ENCODE results near the gene FAM174C.

FAM174C gene

DNA sequence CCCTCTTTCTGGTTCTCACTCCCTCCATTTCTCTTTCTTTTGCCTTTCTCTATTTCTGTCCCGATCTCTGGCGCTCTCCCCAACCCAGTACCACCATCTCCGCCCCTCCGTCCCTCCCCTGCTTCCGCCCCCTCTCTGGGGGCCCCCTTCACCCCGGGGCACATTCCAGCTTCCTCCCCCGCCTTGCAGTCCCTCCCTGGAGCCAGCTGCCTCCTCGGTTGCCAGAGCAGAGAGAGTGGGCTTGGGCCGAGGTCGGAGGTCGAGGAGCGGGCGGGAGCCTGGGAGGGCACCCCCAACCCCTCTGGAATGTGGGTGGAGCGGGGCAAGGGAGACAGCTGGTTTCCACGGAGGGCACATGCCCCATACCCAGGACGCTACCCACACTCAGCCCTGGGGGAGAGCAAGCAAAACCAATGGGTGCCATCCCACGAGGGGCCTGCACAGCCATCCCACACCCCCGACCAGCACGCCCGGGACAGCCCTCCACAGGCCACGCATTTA is 12.7 kb upstream of the FAM174C start (continued):
- 0 out of 2 replicates have a peak, but pooled peaks have one; percentile 9 for TF ChIP-seq SP2 (tag by site-specific recombination; IDR thresholded peaks at IDR 0.05)
- TF ChIP-seq, protein P1, sequence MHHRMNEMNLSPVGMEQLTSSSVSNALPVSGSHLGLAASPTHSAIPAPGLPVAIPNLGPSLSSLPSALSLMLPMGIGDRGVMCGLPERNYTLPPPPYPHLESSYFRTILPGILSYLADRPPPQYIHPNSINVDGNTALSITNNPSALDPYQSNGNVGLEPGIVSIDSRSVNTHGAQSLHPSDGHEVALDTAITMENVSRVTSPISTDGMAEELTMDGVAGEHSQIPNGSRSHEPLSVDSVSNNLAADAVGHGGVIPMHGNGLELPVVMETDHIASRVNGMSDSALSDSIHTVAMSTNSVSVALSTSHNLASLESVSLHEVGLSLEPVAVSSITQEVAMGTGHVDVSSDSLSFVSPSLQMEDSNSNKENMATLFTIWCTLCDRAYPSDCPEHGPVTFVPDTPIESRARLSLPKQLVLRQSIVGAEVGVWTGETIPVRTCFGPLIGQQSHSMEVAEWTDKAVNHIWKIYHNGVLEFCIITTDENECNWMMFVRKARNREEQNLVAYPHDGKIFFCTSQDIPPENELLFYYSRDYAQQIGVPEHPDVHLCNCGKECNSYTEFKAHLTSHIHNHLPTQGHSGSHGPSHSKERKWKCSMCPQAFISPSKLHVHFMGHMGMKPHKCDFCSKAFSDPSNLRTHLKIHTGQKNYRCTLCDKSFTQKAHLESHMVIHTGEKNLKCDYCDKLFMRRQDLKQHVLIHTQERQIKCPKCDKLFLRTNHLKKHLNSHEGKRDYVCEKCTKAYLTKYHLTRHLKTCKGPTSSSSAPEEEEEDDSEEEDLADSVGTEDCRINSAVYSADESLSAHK (tag by site-specific recombination; IDR thresholded peaks at IDR 0.05) = no peak
- no peak for TF ChIP-seq ZNF221 (tag by site-specific recombination; IDR thresholded peaks at IDR 0.05; ENCODE audit: borderline replicate concordance)
- TF ChIP-seq, protein P2, sequence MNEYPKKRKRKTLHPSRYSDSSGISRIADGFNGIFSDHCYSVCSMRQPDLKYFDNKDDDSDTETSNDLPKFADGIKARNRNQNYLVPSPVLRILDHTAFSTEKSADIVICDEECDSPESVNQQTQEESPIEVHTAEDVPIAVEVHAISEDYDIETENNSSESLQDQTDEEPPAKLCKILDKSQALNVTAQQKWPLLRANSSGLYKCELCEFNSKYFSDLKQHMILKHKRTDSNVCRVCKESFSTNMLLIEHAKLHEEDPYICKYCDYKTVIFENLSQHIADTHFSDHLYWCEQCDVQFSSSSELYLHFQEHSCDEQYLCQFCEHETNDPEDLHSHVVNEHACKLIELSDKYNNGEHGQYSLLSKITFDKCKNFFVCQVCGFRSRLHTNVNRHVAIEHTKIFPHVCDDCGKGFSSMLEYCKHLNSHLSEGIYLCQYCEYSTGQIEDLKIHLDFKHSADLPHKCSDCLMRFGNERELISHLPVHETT (tag by site-specific recombination; IDR thresholded peaks at IDR 0.05) = no peak
- TF ChIP-seq, protein P3, sequence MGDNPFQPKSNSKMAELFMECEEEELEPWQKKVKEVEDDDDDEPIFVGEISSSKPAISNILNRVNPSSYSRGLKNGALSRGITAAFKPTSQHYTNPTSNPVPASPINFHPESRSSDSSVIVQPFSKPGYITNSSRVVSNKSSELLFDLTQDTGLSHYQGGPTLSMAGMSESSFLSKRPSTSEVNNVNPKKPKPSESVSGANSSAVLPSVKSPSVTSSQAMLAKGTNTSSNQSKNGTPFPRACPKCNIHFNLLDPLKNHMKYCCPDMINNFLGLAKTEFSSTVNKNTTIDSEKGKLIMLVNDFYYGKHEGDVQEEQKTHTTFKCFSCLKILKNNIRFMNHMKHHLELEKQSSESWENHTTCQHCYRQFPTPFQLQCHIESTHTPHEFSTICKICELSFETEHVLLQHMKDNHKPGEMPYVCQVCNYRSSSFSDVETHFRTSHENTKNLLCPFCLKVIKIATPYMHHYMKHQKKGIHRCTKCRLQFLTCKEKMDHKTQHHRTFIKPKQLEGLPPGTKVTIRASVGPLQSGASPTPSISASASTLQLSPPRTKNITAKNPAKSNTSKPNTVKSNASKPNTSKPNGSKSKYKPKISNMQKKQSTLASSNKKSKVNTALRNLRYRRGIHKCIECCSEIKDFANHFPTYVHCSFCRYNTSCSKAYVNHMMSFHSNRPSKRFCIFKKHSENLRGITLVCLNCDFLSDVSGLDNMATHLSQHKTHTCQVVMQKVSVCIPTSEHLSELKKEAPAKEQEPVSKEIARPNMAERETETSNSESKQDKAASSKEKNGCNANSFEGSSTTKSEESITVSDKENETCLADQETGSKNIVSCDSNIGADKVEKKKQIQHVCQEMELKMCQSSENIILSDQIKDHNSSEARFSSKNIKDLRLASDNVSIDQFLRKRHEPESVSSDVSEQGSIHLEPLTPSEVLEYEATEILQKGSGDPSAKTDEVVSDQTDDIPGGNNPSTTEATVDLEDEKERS (tag by site-specific recombination; IDR thresholded peaks at IDR 0.05) = no peak
- TF ChIP-seq, protein P4, sequence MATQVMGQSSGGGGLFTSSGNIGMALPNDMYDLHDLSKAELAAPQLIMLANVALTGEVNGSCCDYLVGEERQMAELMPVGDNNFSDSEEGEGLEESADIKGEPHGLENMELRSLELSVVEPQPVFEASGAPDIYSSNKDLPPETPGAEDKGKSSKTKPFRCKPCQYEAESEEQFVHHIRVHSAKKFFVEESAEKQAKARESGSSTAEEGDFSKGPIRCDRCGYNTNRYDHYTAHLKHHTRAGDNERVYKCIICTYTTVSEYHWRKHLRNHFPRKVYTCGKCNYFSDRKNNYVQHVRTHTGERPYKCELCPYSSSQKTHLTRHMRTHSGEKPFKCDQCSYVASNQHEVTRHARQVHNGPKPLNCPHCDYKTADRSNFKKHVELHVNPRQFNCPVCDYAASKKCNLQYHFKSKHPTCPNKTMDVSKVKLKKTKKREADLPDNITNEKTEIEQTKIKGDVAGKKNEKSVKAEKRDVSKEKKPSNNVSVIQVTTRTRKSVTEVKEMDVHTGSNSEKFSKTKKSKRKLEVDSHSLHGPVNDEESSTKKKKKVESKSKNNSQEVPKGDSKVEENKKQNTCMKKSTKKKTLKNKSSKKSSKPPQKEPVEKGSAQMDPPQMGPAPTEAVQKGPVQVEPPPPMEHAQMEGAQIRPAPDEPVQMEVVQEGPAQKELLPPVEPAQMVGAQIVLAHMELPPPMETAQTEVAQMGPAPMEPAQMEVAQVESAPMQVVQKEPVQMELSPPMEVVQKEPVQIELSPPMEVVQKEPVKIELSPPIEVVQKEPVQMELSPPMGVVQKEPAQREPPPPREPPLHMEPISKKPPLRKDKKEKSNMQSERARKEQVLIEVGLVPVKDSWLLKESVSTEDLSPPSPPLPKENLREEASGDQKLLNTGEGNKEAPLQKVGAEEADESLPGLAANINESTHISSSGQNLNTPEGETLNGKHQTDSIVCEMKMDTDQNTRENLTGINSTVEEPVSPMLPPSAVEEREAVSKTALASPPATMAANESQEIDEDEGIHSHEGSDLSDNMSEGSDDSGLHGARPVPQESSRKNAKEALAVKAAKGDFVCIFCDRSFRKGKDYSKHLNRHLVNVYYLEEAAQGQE (tag by site-specific recombination; IDR thresholded peaks at IDR 0.05) = no peak
- TF ChIP-seq, protein P5, sequence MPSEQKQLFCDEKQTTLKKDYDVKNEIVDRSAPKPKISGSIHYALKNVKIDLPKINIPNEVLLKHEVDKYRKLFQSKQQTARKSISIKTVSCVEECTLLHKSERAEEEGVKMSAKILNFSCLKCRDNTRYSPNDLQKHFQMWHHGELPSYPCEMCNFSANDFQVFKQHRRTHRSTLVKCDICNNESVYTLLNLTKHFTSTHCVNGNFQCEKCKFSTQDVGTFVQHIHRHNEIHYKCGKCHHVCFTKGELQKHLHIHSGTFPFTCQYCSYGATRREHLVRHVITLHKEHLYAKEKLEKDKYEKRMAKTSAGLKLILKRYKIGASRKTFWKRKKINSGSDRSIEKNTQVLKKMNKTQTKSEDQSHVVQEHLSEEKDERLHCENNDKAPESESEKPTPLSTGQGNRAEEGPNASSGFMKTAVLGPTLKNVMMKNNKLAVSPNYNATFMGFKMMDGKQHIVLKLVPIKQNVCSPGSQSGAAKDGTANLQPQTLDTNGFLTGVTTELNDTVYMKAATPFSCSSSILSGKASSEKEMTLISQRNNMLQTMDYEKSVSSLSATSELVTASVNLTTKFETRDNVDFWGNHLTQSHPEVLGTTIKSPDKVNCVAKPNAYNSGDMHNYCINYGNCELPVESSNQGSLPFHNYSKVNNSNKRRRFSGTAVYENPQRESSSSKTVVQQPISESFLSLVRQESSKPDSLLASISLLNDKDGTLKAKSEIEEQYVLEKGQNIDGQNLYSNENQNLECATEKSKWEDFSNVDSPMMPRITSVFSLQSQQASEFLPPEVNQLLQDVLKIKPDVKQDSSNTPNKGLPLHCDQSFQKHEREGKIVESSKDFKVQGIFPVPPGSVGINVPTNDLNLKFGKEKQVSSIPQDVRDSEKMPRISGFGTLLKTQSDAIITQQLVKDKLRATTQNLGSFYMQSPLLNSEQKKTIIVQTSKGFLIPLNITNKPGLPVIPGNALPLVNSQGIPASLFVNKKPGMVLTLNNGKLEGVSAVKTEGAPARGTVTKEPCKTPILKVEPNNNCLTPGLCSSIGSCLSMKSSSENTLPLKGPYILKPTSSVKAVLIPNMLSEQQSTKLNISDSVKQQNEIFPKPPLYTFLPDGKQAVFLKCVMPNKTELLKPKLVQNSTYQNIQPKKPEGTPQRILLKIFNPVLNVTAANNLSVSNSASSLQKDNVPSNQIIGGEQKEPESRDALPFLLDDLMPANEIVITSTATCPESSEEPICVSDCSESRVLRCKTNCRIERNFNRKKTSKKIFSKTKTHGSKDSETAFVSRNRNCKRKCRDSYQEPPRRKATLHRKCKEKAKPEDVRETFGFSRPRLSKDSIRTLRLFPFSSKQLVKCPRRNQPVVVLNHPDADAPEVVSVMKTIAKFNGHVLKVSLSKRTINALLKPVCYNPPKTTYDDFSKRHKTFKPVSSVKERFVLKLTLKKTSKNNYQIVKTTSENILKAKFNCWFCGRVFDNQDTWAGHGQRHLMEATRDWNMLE (tag by site-specific recombination; conservative IDR thresholded peaks at IDR 0.05; ENCODE audit: low read depth) = no peak
- TF ChIP-seq ZNF223 (tag by site-specific recombination; IDR thresholded peaks at IDR 0.05) = no peak
- TF ChIP-seq ZNF707 (tag by site-specific recombination; IDR thresholded peaks at IDR 0.05) = no peak
- TF ChIP-seq, protein P6, sequence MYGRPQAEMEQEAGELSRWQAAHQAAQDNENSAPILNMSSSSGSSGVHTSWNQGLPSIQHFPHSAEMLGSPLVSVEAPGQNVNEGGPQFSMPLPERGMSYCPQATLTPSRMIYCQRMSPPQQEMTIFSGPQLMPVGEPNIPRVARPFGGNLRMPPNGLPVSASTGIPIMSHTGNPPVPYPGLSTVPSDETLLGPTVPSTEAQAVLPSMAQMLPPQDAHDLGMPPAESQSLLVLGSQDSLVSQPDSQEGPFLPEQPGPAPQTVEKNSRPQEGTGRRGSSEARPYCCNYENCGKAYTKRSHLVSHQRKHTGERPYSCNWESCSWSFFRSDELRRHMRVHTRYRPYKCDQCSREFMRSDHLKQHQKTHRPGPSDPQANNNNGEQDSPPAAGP (tag by site-specific recombination; IDR thresholded peaks at IDR 0.05) = peak; percentile 99; the same call in 1 of the 2 replicates
- TF ChIP-seq MZF1 (tag by site-specific recombination; IDR thresholded peaks at IDR 0.05; ENCODE audit: borderline replicate concordance) = no peak
- peak; percentile 55; the same call in 1 of the 2 replicates for TF ChIP-seq PRDM1 (tag by site-specific recombination; IDR thresholded peaks at IDR 0.05)
- no peak for TF ChIP-seq KLF16 (tag by site-specific recombination; IDR thresholded peaks at IDR 0.05)
- no peak for TF ChIP-seq ZNF624 (tag by site-specific recombination; IDR thresholded peaks at IDR 0.05)
- no peak for TF ChIP-seq ZNF416 (tag by site-specific recombination; IDR thresholded peaks at IDR 0.05)
- TF ChIP-seq ZNF830 (tag by site-specific recombination; IDR thresholded peaks at IDR 0.05; ENCODE audit: low read depth) = no peak
- TF ChIP-seq, protein P7, sequence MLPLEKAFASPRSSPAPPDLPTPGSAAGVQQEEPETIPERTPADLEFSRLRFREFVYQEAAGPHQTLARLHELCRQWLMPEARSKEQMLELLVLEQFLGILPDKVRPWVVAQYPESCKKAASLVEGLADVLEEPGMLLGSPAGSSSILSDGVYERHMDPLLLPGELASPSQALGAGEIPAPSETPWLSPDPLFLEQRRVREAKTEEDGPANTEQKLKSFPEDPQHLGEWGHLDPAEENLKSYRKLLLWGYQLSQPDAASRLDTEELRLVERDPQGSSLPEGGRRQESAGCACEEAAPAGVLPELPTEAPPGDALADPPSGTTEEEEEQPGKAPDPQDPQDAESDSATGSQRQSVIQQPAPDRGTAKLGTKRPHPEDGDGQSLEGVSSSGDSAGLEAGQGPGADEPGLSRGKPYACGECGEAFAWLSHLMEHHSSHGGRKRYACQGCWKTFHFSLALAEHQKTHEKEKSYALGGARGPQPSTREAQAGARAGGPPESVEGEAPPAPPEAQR (tag by site-specific recombination; IDR thresholded peaks at IDR 0.05) = no peak
- peak; percentile 13; the same call in 1 of the 2 replicates for TF ChIP-seq ZBTB8A (tag by site-specific recombination; IDR thresholded peaks at IDR 0.05)
- TF ChIP-seq, protein P8, sequence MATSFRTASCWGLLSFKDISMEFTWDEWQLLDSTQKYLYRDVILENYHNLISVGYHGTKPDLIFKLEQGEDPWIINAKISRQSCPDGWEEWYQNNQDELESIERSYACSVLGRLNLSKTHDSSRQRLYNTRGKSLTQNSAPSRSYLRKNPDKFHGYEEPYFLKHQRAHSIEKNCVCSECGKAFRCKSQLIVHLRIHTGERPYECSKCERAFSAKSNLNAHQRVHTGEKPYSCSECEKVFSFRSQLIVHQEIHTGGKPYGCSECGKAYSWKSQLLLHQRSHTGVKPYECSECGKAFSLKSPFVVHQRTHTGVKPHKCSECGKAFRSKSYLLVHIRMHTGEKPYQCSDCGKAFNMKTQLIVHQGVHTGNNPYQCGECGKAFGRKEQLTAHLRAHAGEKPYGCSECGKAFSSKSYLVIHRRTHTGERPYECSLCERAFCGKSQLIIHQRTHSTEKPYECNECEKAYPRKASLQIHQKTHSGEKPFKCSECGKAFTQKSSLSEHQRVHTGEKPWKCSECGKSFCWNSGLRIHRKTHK (tag by site-specific recombination; IDR thresholded peaks at IDR 0.05) = no peak
